Ovary (tissue), 9 donors: ENCODE data around the gene CBX8. TPM values are rescaled to one million over a fixed set of nuclear protein-coding genes. Genes with fewer than 3 reads are reported as not detected.
"Not testable (repeated sequence)": the region's sequence is repeated elsewhere in the genome, so short reads cannot be mapped to it uniquely, and the experiment has no call there.

Experiments used
- DNase-seq, 5 donors: peaks; one replicate each; pipeline ENCODE4 v3.0.0-alpha.2; 2019 to 2020
- H3K27ac ChIP-seq, 2 donors: fragments of 200-600 bp; one replicate each; pipeline versions ENCODE4 v1.5.1 to v1.8.0; 2019 to 2022
- H3K27me3 ChIP-seq: fragments of 200-600 bp; one replicate; pipeline ENCODE4 v1.8.0; 2022
- H3K36me3 ChIP-seq: fragments of 200-600 bp; sonication (generic); one replicate; pipeline ENCODE4 v1.5.1; 2019
- H3K4me1 ChIP-seq: one replicate; pipeline ENCODE4 v1.8.1; 2013; ENCODE audit warnings: mild to moderate bottlenecking, moderate library complexity; ENCODE audit not compliant: insufficient read depth
- H3K4me3 ChIP-seq: fragments of 200-600 bp; sonication (generic); one replicate; pipeline ENCODE4 v1.5.1; 2017
- H3K9me3 ChIP-seq, 2 donors: fragments of 200-600 bp in 1 of 2; sonication (generic) in 1 of 2; one replicate each; pipeline versions ENCODE4 v1.5.1 to v1.8.1; 2013 to 2019; ENCODE audit warnings: mild to moderate bottlenecking in 1 of 2, moderate library complexity in 1 of 2
- EP300 ChIP-seq: sonication (generic); formaldehyde crosslinking; IDR thresholded peaks from one replicate; pipeline ENCODE4 v1.6.1; 2017; ENCODE audit warnings: antibody characterized with exemption
- POLR2A ChIP-seq: fragments of 450-650 bp; IDR thresholded peaks from one replicate; pipeline ENCODE4 v1.6.1; 2017; ENCODE audit warnings: antibody characterized with exemption, mild to moderate bottlenecking, moderate library complexity
- WGBS, 3 donors: extraction: QIAGEN DNeasy Blood & Tissue Kit in 1 of 3; methylation state at CpG; one replicate each; pipeline versions ENCODE4 v1.1.5 to v1.1.7; 2013 to 2017; 5-methylcytosine and 5-hydroxymethylcytosine counted together
- intact Hi-C, 4 donors: fragments of 100-400 bp; cut with DNase I; formaldehyde crosslinking; loops; one replicate each; pipeline versions ENCODE4 v1.11.0 to v1.15.1; 2022 to 2023
- polyA plus RNA-seq, 2 donors: library from polyadenylated mRNA; stranded (reverse); fragments of 200-250 nt in 1 of 2; fragments of 350-450 nt in 1 of 2; fragmentation: Illumina TruSeq in 1 of 2; extraction: RNeasy Lipid Tissue Mini Kit (QIAGEN cat#74804) in 1 of 2; gene quantifications; one replicate each; pipeline ENCODE4 v1.2.3, GENCODE V29; 2013 to 2014
- total RNA-seq, 7 donors: library from RNA; depleted of rRNA in 2 of 7; stranded (reverse); fragments of >200 nt in 2 of 7; fragmentation: NEBNext Ultra II Directional in 3 of 7; extraction: Animal tissue kit (Norgen Biotek cat#: 25700) in 3 of 7; gene quantifications; one replicate each; pipeline versions ENCODE4 v1.1.0 to v1.2.4, GENCODE V29; 2016 to 2023
- TF ChIP-seq, protein P1 (sequence below), 3 donors: fragments of 450-650 bp in 2 of 3; fragments of 200-600 bp in 1 of 3; IDR thresholded peaks; one replicate each; pipeline versions ENCODE4 v1.5.1 to v1.8.0; 2016 to 2022; ENCODE audit warnings: antibody characterized with exemption in 3 of 3, mild to moderate bottlenecking in 1 of 3
- donor health status: DM: no; HTN: no; CAD: no; lungs with moderate emphysema.
- donor health status: DM: no; HTN: no; CAD: no.
- donor health status: Bipolar disorder and iron deficiency.
- donor health status: DM: yes; HTN: yes; CAD: no.
- donor health status: DM: no; HTN: no; CAD: no.
- donor health status: DM: yes; HTN: yes; CAD: no.

CBX8 gene
- total and polyA plus RNA-seq, 9 donors: 0.60 to 7.0 (median 3.2) TPM

DNA sequence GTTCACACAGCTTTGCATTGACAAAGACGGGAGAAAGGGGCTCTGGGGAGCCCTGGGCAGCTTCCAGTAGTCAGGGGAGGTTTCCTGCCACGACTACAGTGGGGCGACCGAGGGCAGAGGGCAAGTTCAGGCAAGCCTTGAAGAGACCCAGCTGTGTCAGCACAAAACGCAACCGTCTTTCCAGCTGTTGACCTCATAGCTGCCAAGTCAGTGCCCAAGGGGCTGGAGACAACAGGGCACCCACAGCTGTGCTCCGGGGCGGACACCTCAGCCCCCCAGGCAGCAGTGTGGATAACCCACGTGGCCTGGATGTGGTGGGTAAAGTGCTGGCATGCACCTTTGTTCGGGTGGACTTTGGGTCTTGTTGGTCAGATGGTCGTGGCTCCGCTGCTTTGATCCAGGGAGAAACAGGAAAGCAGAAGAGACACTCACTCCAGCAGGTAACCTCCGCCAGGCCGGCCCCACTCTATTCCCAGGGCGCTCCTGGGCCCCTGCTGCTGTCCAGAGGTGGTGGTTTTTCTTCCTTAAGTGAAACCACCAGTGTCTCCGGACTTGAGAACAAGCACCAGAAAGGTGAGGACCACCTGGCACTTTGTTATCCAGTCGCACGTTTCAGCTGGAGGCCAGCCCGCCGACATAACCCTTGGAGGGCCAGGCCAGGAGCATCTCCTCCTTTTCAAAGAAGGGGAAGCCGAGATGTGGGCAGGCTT is 36.5 kb downstream of the CBX8 start:
- intact Hi-C loops: no loop called here

DNA sequence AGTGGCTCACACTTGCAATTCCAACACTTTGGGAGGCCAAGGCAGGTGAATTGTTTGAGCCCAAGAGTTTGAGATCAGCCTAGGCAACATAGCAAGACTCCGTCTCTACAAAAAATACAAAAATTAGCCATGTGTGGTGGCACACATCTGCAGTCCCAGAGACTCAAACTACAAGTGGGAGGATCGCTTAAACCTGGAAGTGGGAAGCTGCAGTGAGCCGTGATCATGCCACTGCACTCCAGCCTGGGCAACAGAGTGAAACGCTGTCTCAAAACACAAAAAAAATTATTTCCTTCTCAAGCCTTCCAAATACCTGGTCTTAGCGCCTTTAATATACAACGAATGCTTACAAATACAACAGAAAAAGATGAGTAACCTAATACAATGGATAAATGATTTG is 38.6 kb downstream of the CBX8 start:
- intact Hi-C loops: no loop called here

More for the DNA sequence above, 36.5 kb downstream of the CBX8 start:
- Histone ChIP-seq H3K4me3 (no peak overlapping the region), H3K36me3 (no peaks in the 10 kb centered on the region), H3K4me1 (no peaks in the 10 kb centered on the region), H3K9me3 (no peaks in the 10 kb centered on the region), H3K27ac (no peak overlapping the region), H3K27me3 (no peaks in the 10 kb centered on the region)
- no peak for DNase-seq
- TF ChIP-seq, protein P1, sequence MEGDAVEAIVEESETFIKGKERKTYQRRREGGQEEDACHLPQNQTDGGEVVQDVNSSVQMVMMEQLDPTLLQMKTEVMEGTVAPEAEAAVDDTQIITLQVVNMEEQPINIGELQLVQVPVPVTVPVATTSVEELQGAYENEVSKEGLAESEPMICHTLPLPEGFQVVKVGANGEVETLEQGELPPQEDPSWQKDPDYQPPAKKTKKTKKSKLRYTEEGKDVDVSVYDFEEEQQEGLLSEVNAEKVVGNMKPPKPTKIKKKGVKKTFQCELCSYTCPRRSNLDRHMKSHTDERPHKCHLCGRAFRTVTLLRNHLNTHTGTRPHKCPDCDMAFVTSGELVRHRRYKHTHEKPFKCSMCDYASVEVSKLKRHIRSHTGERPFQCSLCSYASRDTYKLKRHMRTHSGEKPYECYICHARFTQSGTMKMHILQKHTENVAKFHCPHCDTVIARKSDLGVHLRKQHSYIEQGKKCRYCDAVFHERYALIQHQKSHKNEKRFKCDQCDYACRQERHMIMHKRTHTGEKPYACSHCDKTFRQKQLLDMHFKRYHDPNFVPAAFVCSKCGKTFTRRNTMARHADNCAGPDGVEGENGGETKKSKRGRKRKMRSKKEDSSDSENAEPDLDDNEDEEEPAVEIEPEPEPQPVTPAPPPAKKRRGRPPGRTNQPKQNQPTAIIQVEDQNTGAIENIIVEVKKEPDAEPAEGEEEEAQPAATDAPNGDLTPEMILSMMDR (IDR thresholded peaks at IDR 0.05): no peak
- TF ChIP-seq EP300: no peak
- no peak for TF ChIP-seq POLR2A
- WGBS, 3 donors: 70 to 77% (median 72%) methylated on average over 21 of the region's 21 CpGs

DNA sequence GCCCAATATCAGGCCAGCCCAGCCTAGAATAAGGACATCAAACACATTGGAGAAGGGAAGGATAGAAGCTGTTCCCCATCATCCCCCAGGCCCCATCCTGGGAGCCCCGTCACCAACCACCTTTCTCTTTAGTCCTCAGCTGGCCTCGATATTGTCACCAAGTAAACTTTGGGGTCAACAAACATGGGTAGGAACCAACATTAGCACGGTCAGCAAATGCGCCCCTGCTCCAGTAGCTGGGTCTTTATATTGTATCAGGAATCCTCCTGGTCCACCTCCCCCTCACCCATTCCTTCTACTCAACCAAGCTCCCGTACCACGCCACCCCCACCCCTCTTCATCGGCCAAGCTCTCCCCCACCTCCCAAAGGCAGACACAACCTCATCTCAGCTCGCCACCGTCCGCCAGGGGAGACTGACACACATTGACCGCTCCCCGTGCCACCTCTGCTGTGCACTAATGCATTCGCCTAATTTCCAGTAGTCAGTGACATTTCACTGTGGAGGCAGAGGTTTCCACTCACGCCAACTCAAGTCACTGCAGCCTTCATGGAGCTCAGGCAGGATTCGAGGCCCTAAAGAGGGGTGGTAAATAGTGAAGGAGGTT is 39.6 kb downstream of the CBX8 start:
- WGBS, 3 donors: 94 to 95% (median 94%) methylated on average over 15 of the region's 15 CpGs
- no peak overlapping the region for H3K27ac ChIP-seq
- no peak for DNase-seq
- intact Hi-C loops: no loop called here
- H3K4me3 ChIP-seq: no peak overlapping the region
- TF ChIP-seq EP300: no peak
- no peak for TF ChIP-seq POLR2A
- TF ChIP-seq, protein P1 (IDR thresholded peaks at IDR 0.05): no peak
- no peaks in the 10 kb centered on the region for H3K27me3 ChIP-seq
- H3K9me3 ChIP-seq: no peaks in the 10 kb centered on the region
- H3K4me1 ChIP-seq: peaks cover 2% of the 10 kb centered on the region
- H3K36me3 ChIP-seq: no peaks in the 10 kb centered on the region

More for the DNA sequence above, 38.6 kb downstream of the CBX8 start:
- no peaks in the 10 kb centered on the region for H3K27me3 ChIP-seq
- no peak overlapping the region for H3K27ac ChIP-seq
- WGBS, 3 donors: 86 to 90% (median 88%) methylated on average over 6 of the region's 6 CpGs
- DNase-seq: no peak
- H3K36me3 ChIP-seq: no peaks in the 10 kb centered on the region
- peaks cover 2% of the 10 kb centered on the region for H3K4me1 ChIP-seq
- no peaks in the 10 kb centered on the region for H3K9me3 ChIP-seq
- H3K4me3 ChIP-seq: no peak overlapping the region
- TF ChIP-seq POLR2A (no peak), EP300 (no peak)
- TF ChIP-seq, protein P1 (IDR thresholded peaks at IDR 0.05): no peak

DNA sequence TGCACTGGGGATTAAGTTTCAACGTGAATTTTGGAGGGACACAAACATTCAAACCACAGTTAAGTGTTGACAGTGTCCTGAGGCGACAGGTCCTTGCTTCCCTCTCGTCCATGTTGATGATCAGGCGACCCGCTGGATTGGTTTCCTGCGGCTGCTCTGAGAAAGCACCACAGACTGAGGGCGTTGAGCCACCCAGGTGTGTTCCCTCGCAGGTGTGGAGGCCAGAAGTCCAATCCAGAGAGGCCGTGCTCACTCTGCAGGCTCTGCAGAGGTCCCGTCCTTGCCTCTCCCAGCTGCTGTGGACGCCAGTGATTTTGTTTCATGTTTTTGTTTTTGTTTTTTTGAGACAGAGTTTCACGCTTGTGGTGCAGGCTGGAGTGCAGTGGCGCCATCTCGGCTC is 41.3 kb downstream of the CBX8 start:
- no peak for TF ChIP-seq EP300
- TF ChIP-seq, protein P1 (IDR thresholded peaks at IDR 0.05): no peak
- TF ChIP-seq POLR2A: no peak
- Histone ChIP-seq H3K9me3 (no peaks in the 10 kb centered on the region), H3K36me3 (no peaks in the 10 kb centered on the region), H3K4me1 (peaks cover 2% of the 10 kb centered on the region), H3K27ac (no peak overlapping the region), H3K4me3 (no peak overlapping the region), H3K27me3 (no peaks in the 10 kb centered on the region)
- DNase-seq: no peak
- 81 to 85% (median 81%) methylated on average over 14 of the region's 14 CpGs for WGBS, 3 donors
- intact Hi-C loops: no loop called here

DNA sequence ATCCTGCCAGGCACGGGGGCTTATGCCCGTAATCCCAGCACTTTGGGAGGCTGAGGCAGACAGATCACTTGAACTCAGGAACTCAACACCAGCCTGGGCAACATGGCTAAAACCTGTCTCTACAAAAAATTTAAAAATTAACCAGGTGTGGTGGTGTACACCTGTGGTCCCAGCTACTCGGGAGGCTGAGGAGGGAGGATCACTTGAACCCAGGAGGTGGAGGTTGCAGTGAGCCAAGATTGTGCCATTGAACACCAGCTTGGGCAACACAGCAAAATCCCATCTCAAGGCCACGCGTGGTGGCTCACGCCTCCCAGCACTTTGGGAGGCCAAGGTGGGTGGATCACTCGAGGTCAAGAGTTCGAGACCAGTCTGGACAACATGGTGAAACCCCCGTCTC is 42.0 kb downstream of the CBX8 start:
- intact Hi-C loops, DNase-seq, H3K9me3 ChIP-seq, H3K36me3 ChIP-seq, H3K27ac ChIP-seq, H3K27me3 ChIP-seq, H3K4me3 ChIP-seq, H3K4me1 ChIP-seq: not testable (repeated sequence)
- WGBS, 3 donors: 83 to 89% (median 86%) methylated on average over 9 of the region's 9 CpGs
